Thyroid gland (tissue), 4 donors: ENCODE data around the gene ZNF57. TPM values are rescaled to one million over a fixed set of nuclear protein-coding genes. Genes with fewer than 3 reads are reported as not detected.

Experiments used
- DNase-seq, 2 donors: peaks; one replicate each; pipeline ENCODE4 v3.0.0-alpha.2; 2019
- H3K27ac ChIP-seq, 3 donors: fragments of 200-600 bp; sonication (generic); 1 replicate in 2 of 3; 2 replicates in 1 of 3; pipeline ENCODE4 v1.5.1; 2016 to 2019; ENCODE audit warnings: mild to moderate bottlenecking in 1 of 3, moderate library complexity in 1 of 3
- H3K27me3 ChIP-seq: fragments of 200-600 bp; sonication (generic); one replicate; pipeline ENCODE4 v1.5.1; 2019
- H3K36me3 ChIP-seq, 2 donors: fragments of 200-600 bp; sonication (generic); one replicate each; pipeline ENCODE4 v1.5.1; 2016 to 2019
- H3K4me1 ChIP-seq, 2 donors: fragments of 200-600 bp; sonication (generic); one replicate each; pipeline ENCODE4 v1.5.1; 2017 to 2019
- H3K4me3 ChIP-seq, 3 donors: fragments of 200-600 bp; sonication (generic); replicated peaks in 1 of 3; 1 replicate in 2 of 3; 2 replicates in 1 of 3; pipeline ENCODE4 v1.5.1; 2016; ENCODE audit warnings: mild to moderate bottlenecking in 1 of 3
- H3K9me3 ChIP-seq: fragments of 200-600 bp; sonication (generic); one replicate; pipeline ENCODE4 v1.5.1; 2017
- POLR2A ChIP-seq, 2 donors: fragments of 450-650 bp; IDR thresholded peaks; one replicate each; pipeline ENCODE4 v1.6.1; 2017; ENCODE audit warnings: antibody characterized with exemption in 2 of 2, mild to moderate bottlenecking in 2 of 2, moderate library complexity in 1 of 2
- WGBS, 2 donors: methylation state at CpG; one replicate each; pipeline ENCODE4 v1.1.5; 2017; 5-methylcytosine and 5-hydroxymethylcytosine counted together
- intact Hi-C: fragments of 100-400 bp; cut with DNase I; formaldehyde crosslinking; loops from one replicate; pipeline ENCODE4 v1.15.1; 2023
- total RNA-seq, 4 donors: library from RNA; depleted of rRNA; stranded (reverse); fragments of >200 nt; gene quantifications; one replicate each; pipeline ENCODE4 v1.2.3, GENCODE V29; 2016
- TF ChIP-seq, protein P1 (sequence below), 6 experiments: fragments of 200-600 bp in 3 of 6; fragments of 450-650 bp in 3 of 6; sonication (generic) in 3 of 6; IDR thresholded peaks; one replicate each; pipeline ENCODE4 v1.5.1; 2016 to 2019; ENCODE audit warnings: antibody characterized with exemption in 6 of 6, mild to moderate bottlenecking in 2 of 6, inconsistent platforms in 1 of 6, moderate library complexity in 1 of 6

ZNF57 gene
- 1 to 10 TPM; 3.1 to 4.8 (median 3.6) TPM for total RNA-seq

DNA sequence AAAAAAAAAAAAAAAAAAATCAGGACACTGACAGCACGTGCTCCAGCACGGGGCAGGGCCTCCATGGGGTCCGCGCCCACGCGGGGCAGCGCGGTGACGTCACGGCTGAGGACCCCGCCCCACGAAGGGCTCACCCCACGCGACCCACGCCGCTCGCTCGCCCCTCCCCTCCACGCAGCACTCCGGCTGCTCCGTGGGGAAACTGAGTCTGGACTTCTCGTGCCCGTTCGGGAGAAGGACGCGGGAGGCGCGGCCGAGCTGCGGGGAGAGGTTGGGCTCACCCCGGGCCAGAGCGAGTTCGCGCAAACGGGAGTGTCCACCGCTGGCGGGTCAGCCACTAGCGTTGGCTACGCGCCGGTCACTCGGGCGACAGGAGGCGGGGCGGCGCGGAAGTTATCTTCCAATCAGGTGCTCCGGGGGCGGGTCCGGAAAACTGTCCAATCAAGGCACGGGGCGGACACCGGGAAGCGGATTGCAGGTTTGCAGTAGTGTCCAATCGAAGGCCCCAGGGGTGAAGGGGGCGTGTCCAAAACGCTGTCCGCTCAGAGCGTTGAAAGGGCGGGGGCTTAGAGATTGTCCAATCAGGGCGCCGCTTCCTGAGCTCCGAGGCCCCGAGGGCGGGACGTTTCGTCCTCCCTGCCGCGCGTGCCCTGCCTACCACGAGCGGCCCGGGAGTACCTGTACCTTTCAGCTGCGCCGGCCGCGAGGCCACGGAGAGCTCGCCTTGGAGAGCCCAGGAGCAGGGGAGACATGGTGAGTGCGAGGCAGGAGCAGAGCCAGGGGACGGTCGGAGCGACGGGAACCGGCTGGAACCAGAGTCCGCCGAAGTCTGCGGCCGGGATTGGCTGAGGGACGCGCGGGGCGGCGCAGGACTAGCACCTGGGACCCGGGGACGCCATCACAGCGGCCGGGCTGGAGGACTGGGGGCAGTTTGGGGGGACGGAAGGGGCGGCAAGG, at the start of gene ZNF57:
Gene ZNF57, plus strand, starts transcription at position 633 of the 957 bp plus-strand sequence. Its CDS starts 118 bp downstream, at position 751.
- intact Hi-C loops, result loop anchor here (5.0 kb wide), 1 partner anchor 42 kb away; the partner anchor contains the start of gene ZNF77
- Histone ChIP-seq H3K4me1 (peaks cover 0 to 6% of the 10 kb centered on the region in 2 donors), H3K36me3 (no peaks in the 10 kb centered on the region), H3K9me3 (no peaks in the 10 kb centered on the region), H3K27me3 (no peaks in the 10 kb centered on the region), H3K4me3 (peak within 1 kb of the TSS; percentile 54 to 84 (median 70)), H3K27ac (peak within 1 kb of the TSS; percentile 84 to 89 (median 85))
- peak; percentile 100 for DNase-seq
- TF ChIP-seq POLR2A (IDR thresholded peaks at IDR 0.05), result peak in 1 of 2 donors; percentile 55
- TF ChIP-seq, protein P1, sequence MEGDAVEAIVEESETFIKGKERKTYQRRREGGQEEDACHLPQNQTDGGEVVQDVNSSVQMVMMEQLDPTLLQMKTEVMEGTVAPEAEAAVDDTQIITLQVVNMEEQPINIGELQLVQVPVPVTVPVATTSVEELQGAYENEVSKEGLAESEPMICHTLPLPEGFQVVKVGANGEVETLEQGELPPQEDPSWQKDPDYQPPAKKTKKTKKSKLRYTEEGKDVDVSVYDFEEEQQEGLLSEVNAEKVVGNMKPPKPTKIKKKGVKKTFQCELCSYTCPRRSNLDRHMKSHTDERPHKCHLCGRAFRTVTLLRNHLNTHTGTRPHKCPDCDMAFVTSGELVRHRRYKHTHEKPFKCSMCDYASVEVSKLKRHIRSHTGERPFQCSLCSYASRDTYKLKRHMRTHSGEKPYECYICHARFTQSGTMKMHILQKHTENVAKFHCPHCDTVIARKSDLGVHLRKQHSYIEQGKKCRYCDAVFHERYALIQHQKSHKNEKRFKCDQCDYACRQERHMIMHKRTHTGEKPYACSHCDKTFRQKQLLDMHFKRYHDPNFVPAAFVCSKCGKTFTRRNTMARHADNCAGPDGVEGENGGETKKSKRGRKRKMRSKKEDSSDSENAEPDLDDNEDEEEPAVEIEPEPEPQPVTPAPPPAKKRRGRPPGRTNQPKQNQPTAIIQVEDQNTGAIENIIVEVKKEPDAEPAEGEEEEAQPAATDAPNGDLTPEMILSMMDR (IDR thresholded peaks at IDR 0.05), result no peak
- 0% methylated on average over 38 to 52 of the region's 100 CpGs for WGBS, 2 donors

GRCh38 chr19:2852598-2852997, 48.1 kb upstream of the ZNF57 start:
- TF ChIP-seq, protein P1 (IDR thresholded peaks at IDR 0.05), result no peak
- TF ChIP-seq POLR2A (IDR thresholded peaks at IDR 0.05), result no peak
- Histone ChIP-seq H3K9me3 (no peaks in the 10 kb centered on the region), H3K27ac (no peak overlapping the region), H3K36me3 (peaks cover 35 to 37% of the 10 kb centered on the region in 2 donors), H3K27me3 (no peaks in the 10 kb centered on the region), H3K4me1 (no peaks in the 10 kb centered on the region), H3K4me3 (no peak overlapping the region)
- no peak for DNase-seq
- intact Hi-C loops, result no loop called here
- WGBS, 2 donors, result 97 to 98% methylated on average over 10 of the region's 10 CpGs

DNA sequence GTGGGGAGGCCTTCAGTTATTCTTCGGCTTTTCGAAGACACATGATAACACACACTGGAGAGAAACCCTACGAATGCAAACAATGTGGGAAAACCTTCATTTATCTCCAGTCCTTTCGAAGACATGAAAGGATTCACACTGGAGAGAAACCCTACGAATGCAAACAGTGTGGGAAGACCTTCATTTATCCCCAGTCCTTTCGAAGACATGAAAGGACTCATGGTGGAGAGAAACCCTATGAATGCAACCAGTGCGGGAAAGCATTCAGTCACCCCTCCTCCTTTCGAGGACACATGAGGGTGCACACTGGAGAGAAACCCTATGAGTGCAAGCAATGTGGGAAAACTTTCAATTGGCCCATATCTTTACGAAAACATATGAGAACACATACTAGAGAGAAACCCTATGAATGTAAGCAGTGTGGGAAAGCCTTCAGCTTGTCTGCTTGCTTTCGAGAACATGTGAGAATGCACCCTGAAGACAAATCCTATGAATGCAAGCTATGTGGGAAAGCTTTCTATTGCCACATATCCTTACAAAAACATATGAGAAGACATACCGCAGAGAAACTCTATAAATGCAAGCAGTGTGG, 47.6 kb upstream of the ZNF57 start:
- DNase-seq, result no peak
- WGBS, 2 donors, result 96% methylated on average over 11 of the region's 11 CpGs
- H3K27me3 ChIP-seq, result no peaks in the 10 kb centered on the region
- no peak overlapping the region for H3K4me3 ChIP-seq
- no peaks in the 10 kb centered on the region for H3K9me3 ChIP-seq
- intact Hi-C loops, result no loop called here
- peaks cover 35 to 37% of the 10 kb centered on the region in 2 donors for H3K36me3 ChIP-seq
- TF ChIP-seq, protein P1 (IDR thresholded peaks at IDR 0.05), result no peak
- no peak for TF ChIP-seq POLR2A (IDR thresholded peaks at IDR 0.05)
- H3K4me1 ChIP-seq, result no peaks in the 10 kb centered on the region
- H3K27ac ChIP-seq, result no peak overlapping the region

DNA sequence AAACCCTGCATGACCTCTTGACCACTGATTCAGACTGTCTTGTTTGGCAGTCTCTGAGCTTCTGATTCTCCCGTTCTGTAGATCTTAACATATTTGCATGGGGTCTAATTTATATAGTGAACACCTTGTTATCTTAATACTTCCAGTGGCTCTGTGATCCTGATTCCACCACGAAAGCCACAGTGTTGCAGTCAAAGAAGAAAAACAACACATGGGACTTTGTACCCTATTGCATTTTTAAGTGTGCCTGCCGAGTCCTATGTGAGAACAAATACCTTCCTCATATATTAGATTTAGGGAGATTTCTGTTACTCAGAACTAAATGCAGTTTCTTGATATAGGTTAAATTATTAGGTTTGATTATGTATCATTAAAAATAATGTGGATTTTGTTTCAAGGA, 45.9 kb upstream of the ZNF57 start:
- Histone ChIP-seq H3K36me3 (peaks cover 35 to 37% of the 10 kb centered on the region in 2 donors), H3K4me1 (no peaks in the 10 kb centered on the region), H3K27ac (no peak overlapping the region), H3K4me3 (no peak overlapping the region), H3K27me3 (no peaks in the 10 kb centered on the region), H3K9me3 (no peaks in the 10 kb centered on the region)
- 94 to 99% methylated on average over 3 of the region's 3 CpGs for WGBS, 2 donors
- DNase-seq, result no peak
- no peak for TF ChIP-seq POLR2A (IDR thresholded peaks at IDR 0.05)
- TF ChIP-seq, protein P1 (IDR thresholded peaks at IDR 0.05), result no peak
- intact Hi-C loops, result no loop called here
